ENCODE measurements around the gene PERCC1.
"Not testable (repeated sequence)": the region's sequence is repeated elsewhere in the genome, so short reads cannot be mapped to it uniquely, and the experiment has no call there.

The PERCC1 gene

DNA sequence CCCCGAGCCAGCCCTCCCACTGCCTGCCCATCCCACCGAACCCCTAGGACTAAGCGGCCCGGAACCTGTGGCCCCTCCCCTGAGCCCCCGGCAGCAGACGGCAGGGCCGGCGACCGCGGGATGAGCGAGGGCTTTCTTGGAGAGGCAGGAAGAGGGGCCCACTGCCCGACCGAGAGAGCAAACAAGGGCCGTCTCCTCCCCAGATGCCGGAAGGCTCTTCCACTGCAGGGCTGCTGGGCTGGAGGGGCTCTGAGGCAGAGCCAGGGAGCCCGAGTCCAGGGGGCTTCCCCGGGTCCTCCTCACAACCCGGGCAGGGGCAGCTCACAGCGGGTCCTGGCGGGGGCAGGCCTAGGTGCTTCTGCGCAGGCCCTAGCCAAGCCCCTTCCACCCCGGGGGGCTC, 2.9 kb downstream of the PERCC1 start:
- Histone ChIP-seq H3K27me3 (replicated peaks; ENCODE audit: control insufficient read depth, insufficient read depth, low read length, poor library complexity, severe bottlenecking) (no peaks in the 10 kb centered on the region), H3K36me3 (ENCODE audit: control insufficient read depth, insufficient read depth, low read length) (no peaks in the 10 kb centered on the region), H3K4me3 (ENCODE audit: insufficient read depth, low read depth, low read length, poor library complexity, severe bottlenecking) (no peak overlapping the region), H3K4me1 (ENCODE audit: control insufficient read depth, insufficient read depth, low read length, poor library complexity, severe bottlenecking) (no peaks in the 10 kb centered on the region), H3K27ac (ENCODE audit: insufficient read depth, low read length, poor library complexity, severe bottlenecking) (no peak overlapping the region), H3K9me3 (ENCODE audit: control insufficient read depth, low read length) (no peaks in the 10 kb centered on the region)
- DNase-seq, result no peak

DNA sequence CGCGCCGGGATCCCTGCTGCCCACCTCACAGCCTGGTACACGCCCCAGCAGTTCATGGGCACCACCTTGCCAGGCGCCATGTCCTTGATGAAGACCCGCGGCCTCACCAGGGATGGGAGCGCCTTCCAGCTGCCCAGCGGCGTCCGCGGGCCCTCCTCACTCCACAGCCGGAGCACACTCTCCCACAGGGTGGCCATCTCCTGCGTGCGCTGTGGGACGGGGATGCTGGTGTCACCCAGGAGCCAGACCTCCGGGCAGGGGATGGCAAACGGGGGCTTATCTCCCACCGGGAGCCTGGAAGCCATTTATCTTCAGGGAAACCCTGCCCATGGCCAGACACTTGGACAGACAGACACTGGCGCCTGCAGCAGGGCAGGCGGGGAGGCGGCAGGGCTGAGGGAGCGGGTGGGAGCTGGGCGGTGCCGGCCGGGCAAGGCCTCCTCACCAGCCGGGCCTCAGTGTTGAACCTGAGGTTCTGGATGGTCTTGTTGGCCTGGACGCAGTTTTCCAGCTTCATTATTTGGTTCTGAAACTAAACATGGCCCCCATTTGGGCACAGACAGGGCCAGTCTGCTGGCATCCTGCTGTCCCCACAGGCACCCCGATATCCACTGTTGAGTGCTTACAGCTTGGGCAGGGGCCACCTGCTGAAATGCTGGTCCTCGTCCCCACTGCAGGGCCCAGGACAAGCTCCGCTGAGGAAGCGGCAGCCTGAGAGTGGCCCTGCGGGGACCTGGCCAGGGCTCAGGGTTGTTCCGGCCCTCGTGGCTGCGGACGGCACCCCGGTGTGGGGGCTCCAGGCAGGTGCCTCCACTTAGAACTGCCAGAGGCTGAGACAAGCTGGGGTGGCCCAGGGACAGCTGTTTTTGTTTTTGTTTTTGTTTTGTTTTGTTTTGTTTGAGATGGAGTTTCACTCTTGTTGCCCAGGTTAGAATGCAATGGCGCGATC, 4.0 kb downstream of the PERCC1 start:
- Histone ChIP-seq H3K27ac (ENCODE audit: insufficient read depth, low read length, poor library complexity, severe bottlenecking) (no peak overlapping the region), H3K36me3 (ENCODE audit: control insufficient read depth, insufficient read depth, low read length) (no peaks in the 10 kb centered on the region), H3K27me3 (replicated peaks; ENCODE audit: control insufficient read depth, insufficient read depth, low read length, poor library complexity, severe bottlenecking) (no peaks in the 10 kb centered on the region), H3K4me1 (ENCODE audit: control insufficient read depth, insufficient read depth, low read length, poor library complexity, severe bottlenecking) (no peaks in the 10 kb centered on the region), H3K4me3 (ENCODE audit: insufficient read depth, low read depth, low read length, poor library complexity, severe bottlenecking) (no peak overlapping the region), H3K9me3 (ENCODE audit: control insufficient read depth, low read length) (no peaks in the 10 kb centered on the region)
- DNase-seq, result no peak

DNA sequence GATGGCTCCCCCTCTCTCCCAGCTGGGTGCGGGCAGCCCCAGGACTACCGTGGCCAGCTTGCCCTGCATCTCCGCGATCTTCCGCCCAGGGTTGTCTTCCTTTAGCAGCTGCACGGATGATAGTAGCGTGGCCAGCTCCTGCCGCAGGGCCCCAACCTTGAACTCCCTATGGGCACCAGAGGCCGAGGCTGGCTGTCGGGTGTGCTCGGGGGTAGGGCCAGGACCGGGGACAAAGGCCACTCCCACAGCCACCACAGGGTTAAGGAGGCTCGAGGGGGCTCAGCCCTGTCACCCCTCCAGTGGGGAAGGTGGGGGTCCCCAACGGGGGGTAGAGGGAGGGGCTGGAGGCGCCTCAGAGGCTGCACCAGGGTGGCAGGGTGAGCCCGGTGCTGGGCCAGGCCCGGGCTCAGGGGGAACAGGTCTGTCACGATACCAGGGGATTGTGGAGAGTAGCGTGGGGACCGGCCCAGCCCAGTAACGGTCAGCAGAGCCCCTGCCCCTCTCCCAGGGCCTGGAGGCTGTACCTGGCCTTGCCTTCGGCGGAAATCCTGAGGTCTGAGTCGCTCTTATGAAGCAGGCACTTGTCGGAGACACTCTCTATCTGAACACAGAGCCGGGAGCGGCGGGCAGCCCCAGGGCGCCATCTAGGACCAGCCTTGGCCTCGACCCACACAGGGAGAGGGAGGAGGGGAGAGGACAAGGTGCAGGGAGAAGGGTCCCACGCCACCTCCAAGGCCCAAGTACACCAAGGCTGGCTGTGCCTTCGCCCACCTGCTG, 5.2 kb downstream of the PERCC1 start:
- no peak for DNase-seq

DNA sequence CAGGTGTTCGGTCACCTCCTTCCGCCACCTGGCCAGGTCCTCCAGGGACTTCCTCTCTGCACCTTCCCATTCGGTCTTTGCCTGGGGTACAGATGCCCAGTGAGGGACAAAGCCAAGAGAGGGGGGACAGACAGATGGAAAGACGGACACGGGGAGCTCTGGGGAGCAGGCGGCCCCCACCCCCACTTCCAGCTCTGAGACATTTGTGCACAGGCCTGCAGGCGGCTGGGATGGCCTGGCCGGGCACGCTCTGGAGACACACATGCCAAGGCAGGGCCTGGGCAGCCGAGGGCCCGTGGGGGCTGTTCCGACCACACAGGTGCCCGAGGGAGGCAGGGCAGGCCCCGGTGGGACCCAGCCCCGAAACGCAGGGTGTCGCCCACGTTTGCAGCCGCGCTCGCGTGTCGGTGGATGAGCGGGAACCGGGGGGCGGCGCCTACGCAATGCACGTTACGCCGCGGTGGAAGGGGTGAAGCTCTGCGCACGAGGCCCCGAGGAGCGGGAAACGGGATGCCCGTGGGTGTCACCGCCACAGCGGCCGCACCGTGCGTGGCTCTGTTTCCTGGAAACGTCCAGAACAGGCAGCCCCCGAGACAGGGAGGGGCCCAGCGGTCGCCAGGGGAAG, 6.0 kb downstream of the PERCC1 start:
- no peaks in the 10 kb centered on the region for H3K36me3 ChIP-seq (ENCODE audit: control insufficient read depth, insufficient read depth, low read length)
- no peak overlapping the region for H3K4me3 ChIP-seq (ENCODE audit: insufficient read depth, low read depth, low read length, poor library complexity, severe bottlenecking)
- H3K9me3 ChIP-seq (ENCODE audit: control insufficient read depth, low read length), result no peaks in the 10 kb centered on the region
- no peaks in the 10 kb centered on the region for H3K27me3 ChIP-seq (replicated peaks; ENCODE audit: control insufficient read depth, insufficient read depth, low read length, poor library complexity, severe bottlenecking)
- no peaks in the 10 kb centered on the region for H3K4me1 ChIP-seq (ENCODE audit: control insufficient read depth, insufficient read depth, low read length, poor library complexity, severe bottlenecking)
- H3K27ac ChIP-seq (ENCODE audit: insufficient read depth, low read length, poor library complexity, severe bottlenecking), result no peak overlapping the region
- DNase-seq, result no peak

More for the DNA sequence above, 5.2 kb downstream of the PERCC1 start:
- H3K4me3 ChIP-seq (ENCODE audit: insufficient read depth, low read depth, low read length, poor library complexity, severe bottlenecking), result no peak overlapping the region
- no peaks in the 10 kb centered on the region for H3K9me3 ChIP-seq (ENCODE audit: control insufficient read depth, low read length)
- no peak overlapping the region for H3K27ac ChIP-seq (ENCODE audit: insufficient read depth, low read length, poor library complexity, severe bottlenecking)
- H3K4me1 ChIP-seq (ENCODE audit: control insufficient read depth, insufficient read depth, low read length, poor library complexity, severe bottlenecking), result no peaks in the 10 kb centered on the region
- no peaks in the 10 kb centered on the region for H3K27me3 ChIP-seq (replicated peaks; ENCODE audit: control insufficient read depth, insufficient read depth, low read length, poor library complexity, severe bottlenecking)
- H3K36me3 ChIP-seq (ENCODE audit: control insufficient read depth, insufficient read depth, low read length), result no peaks in the 10 kb centered on the region

DNA sequence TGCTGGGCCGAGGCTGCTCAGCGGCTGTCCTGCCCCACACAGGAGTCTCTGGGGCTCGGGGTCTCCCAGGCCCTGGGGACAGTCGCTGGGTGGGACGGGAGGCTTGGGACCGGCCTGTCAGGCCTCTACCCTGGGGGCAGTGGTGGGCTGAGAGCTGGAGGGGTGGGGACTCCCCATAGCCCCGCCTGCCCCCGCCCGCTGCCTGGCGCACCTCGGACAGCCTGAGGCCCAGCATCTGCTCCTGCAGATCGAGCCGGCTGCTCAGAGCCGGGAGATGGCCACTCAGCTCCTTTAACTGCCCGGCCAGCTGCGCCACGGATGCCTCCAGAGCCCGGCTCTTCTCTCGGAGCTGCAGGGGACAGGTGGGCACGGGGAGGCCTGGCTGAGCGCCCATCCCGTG, 6.7 kb downstream of the PERCC1 start:
- no peak for DNase-seq
- no peaks in the 10 kb centered on the region for H3K27me3 ChIP-seq (replicated peaks; ENCODE audit: control insufficient read depth, insufficient read depth, low read length, poor library complexity, severe bottlenecking)
- H3K4me3 ChIP-seq (ENCODE audit: insufficient read depth, low read depth, low read length, poor library complexity, severe bottlenecking), result no peak overlapping the region
- no peaks in the 10 kb centered on the region for H3K36me3 ChIP-seq (ENCODE audit: control insufficient read depth, insufficient read depth, low read length)
- no peak overlapping the region for H3K27ac ChIP-seq (ENCODE audit: insufficient read depth, low read length, poor library complexity, severe bottlenecking)
- H3K9me3 ChIP-seq (ENCODE audit: control insufficient read depth, low read length), result no peaks in the 10 kb centered on the region
- H3K4me1 ChIP-seq (ENCODE audit: control insufficient read depth, insufficient read depth, low read length, poor library complexity, severe bottlenecking), result no peaks in the 10 kb centered on the region

DNA sequence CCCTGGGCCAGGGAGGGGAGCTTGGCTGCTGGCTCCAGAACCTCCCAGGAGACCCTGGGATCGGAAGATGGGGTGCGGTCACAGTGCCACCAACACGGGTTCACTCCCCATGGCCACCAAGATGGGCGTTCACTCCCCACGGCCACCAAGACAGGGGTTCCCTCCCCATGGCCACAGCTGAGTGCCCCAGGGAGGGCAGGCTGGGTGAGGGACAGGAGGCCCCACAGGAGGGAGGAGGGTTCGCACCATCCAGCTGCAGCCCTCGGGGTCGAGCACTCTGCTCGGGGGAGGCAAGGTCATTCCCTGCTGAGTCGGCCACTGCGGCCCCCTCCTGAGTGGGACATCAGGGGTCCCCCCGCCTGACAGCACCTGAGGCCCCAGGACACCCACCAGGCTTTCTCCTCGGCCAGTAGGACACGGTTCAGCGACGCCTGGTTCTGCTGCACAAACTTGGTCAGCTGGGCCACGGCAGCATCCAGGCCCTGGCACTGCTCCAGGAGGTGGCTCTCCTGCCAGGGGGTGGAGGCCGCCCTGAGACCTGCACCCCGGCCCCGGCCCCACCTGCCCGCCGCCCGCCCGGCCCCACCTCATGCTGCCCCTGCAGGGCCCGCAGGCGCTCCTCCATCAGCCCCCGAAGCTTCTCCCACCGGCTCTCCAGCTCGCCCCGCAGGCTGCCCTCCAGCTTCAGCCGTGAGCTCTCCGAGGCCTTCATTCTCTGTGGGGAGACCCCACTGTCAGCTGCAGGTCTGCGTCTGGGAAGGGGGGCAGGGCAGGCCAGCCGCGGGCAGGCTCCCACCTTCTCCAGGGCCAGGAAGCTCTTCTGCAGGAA, 7.6 kb downstream of the PERCC1 start:
- H3K27me3 ChIP-seq (replicated peaks; ENCODE audit: control insufficient read depth, insufficient read depth, low read length, poor library complexity, severe bottlenecking), result no peaks in the 10 kb centered on the region
- no peaks in the 10 kb centered on the region for H3K9me3 ChIP-seq (ENCODE audit: control insufficient read depth, low read length)
- H3K27ac ChIP-seq (ENCODE audit: insufficient read depth, low read length, poor library complexity, severe bottlenecking), result no peak overlapping the region
- DNase-seq, result no peak
- H3K36me3 ChIP-seq (ENCODE audit: control insufficient read depth, insufficient read depth, low read length), result no peaks in the 10 kb centered on the region
- H3K4me1 ChIP-seq (ENCODE audit: control insufficient read depth, insufficient read depth, low read length, poor library complexity, severe bottlenecking), result no peaks in the 10 kb centered on the region
- H3K4me3 ChIP-seq (ENCODE audit: insufficient read depth, low read depth, low read length, poor library complexity, severe bottlenecking), result no peak overlapping the region

DNA sequence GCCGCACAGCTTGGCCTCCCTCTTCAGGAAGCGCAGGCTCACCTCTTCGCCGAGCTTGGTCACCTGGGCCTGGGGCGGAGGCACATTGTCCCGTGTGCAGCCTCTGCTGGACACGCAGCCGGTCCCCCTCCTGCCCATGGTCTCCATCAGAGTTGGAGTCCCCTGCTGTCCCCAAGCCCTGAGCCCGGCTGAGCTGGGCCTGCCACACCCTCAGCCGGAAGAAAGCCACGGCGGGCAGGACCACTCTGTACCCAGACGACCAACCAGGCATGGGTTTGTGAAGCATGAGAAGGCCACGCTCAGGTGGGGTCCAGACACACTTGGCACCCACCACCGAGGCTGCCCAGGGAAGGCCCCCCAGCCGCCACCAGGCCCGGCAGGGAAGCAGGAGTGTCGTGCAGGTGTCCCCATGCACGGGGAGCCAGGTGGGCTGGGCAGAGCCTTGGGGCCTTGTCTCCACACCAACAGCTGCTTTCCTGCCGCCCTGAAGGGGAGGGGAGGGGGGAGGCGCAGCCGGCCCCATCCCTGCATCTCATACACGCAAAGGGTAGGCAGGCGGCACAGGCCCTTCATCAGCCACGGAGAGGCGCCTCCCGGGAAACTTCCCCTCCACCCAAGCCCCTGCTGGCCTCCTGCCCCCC, 8.3 kb downstream of the PERCC1 start:
- Histone ChIP-seq H3K4me1 (ENCODE audit: control insufficient read depth, insufficient read depth, low read length, poor library complexity, severe bottlenecking) (no peaks in the 10 kb centered on the region), H3K27me3 (replicated peaks; ENCODE audit: control insufficient read depth, insufficient read depth, low read length, poor library complexity, severe bottlenecking) (no peaks in the 10 kb centered on the region), H3K9me3 (ENCODE audit: control insufficient read depth, low read length) (no peaks in the 10 kb centered on the region), H3K4me3 (ENCODE audit: insufficient read depth, low read depth, low read length, poor library complexity, severe bottlenecking) (no peak overlapping the region), H3K36me3 (ENCODE audit: control insufficient read depth, insufficient read depth, low read length) (no peaks in the 10 kb centered on the region), H3K27ac (ENCODE audit: insufficient read depth, low read length, poor library complexity, severe bottlenecking) (no peak overlapping the region)
- DNase-seq, result no peak

DNA sequence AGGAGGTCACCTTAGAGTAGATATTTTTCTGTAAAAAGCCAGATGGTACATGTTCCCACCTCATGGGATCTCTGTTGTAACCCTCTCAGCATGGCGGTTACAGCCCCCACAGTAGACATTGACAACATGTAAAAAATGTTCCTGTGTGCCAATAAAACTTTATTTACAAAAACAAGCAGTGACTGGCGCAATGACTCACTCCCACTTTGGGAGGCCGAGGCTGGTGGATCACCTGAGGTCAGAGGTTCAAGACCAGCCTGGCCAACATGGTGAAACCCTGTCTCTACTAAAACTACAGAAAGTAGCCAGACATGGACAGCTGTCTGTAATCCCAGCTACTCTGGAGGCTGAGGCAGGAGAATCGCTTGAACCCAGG, 8.8 kb downstream of the PERCC1 start:
- H3K36me3 ChIP-seq (ENCODE audit: control insufficient read depth, insufficient read depth, low read length); H3K4me1 ChIP-seq (ENCODE audit: control insufficient read depth, insufficient read depth, low read length, poor library complexity, severe bottlenecking); H3K27ac ChIP-seq (ENCODE audit: insufficient read depth, low read length, poor library complexity, severe bottlenecking); H3K9me3 ChIP-seq (ENCODE audit: control insufficient read depth, low read length); DNase-seq; H3K27me3 ChIP-seq (replicated peaks; ENCODE audit: control insufficient read depth, insufficient read depth, low read length, poor library complexity, severe bottlenecking); H3K4me3 ChIP-seq (ENCODE audit: insufficient read depth, low read depth, low read length, poor library complexity, severe bottlenecking): not testable (repeated sequence)

DNA sequence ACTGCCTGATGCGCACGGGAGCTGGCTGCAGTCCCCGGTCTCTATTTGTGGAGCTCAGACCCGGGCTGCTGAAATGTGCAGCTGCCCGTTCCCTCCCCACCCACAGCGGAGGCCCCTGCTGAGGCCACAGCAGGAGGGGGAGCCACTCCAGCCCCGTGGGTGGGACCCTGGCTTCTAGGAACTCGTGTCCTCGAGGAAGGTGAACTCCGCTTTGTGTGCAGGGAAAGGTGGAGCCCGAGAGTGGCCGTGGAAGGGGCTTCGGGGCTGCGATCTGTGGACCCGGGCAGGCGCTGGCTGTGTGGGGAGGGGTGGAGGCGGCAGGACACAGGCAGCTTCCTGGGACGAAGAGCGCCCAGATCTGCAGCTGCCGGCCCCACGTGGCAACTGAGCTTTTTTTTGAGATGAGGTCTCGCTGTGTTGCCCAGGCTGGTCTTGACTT, 10.5 kb downstream of the PERCC1 start:
- H3K9me3 ChIP-seq (ENCODE audit: control insufficient read depth, low read length), result no peaks in the 10 kb centered on the region
- peaks cover under 1% of the 10 kb centered on the region for H3K36me3 ChIP-seq (ENCODE audit: control insufficient read depth, insufficient read depth, low read length)
- H3K4me3 ChIP-seq (ENCODE audit: insufficient read depth, low read depth, low read length, poor library complexity, severe bottlenecking), result no peak overlapping the region
- H3K27me3 ChIP-seq (replicated peaks; ENCODE audit: control insufficient read depth, insufficient read depth, low read length, poor library complexity, severe bottlenecking), result no peaks in the 10 kb centered on the region
- H3K4me1 ChIP-seq (ENCODE audit: control insufficient read depth, insufficient read depth, low read length, poor library complexity, severe bottlenecking), result no peaks in the 10 kb centered on the region
- no peak overlapping the region for H3K27ac ChIP-seq (ENCODE audit: insufficient read depth, low read length, poor library complexity, severe bottlenecking)
- DNase-seq, result no peak

All from effector memory CD4-positive, alpha-beta T cell (primary cell).